Fibroblast of mammary gland (primary cell): ENCODE data around the gene KRT27.

Source experiments
- DNase-seq: peaks from one replicate; pipeline ENCODE4 v3.0.0-alpha.2; 2010; ENCODE audit warnings: low read depth
- H3K4me3 ChIP-seq: 2 replicates; pipeline ENCODE4 v1.5.1; 2011; ENCODE audit warnings: low read depth, mild to moderate bottlenecking, low read length, moderate library complexity; ENCODE audit not compliant: control insufficient read depth
- CTCF ChIP-seq: conservative IDR thresholded peaks from 2 replicates; pipeline ENCODE4 v1.5.1; 2011; ENCODE audit warnings: low read depth, low read length, inconsistent platforms; ENCODE audit not compliant: control insufficient read depth, insufficient read depth

KRT27 gene

GRCh38 chr17:40796846-40797245 is 14.5 kb upstream of the KRT27 start:
- no peak for TF ChIP-seq CTCF
- DNase-seq = no peak
- H3K4me3 ChIP-seq = no peak overlapping the region

DNA sequence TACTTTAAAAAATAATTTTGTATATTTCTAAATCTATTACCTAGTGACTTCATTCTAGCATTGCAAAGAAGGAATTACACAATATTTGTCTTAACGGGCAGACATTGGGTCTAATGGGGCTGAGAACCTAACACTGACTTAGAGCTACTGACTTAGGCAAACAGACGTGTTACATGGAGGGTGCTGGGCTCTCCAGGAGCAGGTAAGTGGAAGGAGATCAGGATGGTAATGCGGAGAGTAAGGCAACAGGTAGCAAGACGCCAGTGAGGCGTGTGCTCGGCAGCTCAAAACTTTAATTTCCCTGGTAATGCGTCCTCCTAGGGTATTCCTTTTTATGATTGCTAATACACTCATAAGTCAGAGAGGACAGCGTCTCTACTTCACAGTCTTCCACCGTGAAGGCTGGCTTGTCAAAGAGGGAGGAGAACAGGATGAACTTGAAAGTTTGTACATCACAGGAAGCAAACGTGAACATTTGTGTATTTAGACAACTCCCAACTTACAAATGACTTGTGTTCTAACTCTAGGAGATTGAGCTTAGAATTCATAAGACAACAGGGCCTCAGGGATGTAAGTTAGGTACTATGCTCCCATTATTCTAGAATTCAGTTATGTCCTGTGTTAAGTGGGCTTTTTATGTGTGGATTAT is 12.8 kb upstream of the KRT27 start:
- no peak for DNase-seq
- TF ChIP-seq CTCF = no peak
- no peak overlapping the region for H3K4me3 ChIP-seq

GRCh38 chr17:40794466-40794865 is 12.1 kb upstream of the KRT27 start:
- no peak for TF ChIP-seq CTCF
- H3K4me3 ChIP-seq = no peak overlapping the region
- DNase-seq = no peak

GRCh38 chr17:40793832-40794231 is 11.5 kb upstream of the KRT27 start:
- no peak for TF ChIP-seq CTCF
- DNase-seq = no peak
- no peak overlapping the region for H3K4me3 ChIP-seq

DNA sequence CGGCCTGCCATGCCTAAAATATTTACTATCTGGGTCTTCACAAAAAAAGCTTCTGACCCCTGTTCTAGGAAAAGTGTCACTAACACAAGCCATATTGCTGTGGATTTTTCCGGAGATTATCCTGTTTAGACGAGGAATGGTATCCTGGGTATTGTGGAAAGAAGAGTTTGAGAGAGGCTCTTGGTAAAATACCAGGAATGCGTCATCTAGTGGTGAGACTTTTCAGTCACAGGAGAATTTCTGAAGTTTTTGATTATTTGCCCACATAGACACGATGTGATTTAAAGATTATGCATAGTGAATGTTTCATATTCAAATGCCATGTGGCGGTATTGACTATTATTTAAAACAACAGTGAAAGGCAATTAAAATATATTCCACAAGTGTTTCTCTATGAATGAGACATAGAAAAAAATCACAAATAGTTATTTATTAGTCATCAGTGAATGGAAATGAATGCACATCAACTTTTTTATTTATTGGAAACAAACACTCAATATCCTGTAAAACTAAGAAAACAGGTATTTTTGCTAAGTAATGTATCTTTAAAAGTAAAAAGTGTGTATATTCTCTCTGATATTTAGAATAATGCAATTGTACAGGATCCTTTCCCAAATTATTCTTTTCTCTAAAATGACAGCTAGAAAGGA is 9.6 kb upstream of the KRT27 start:
- peak; percentile 62 for DNase-seq
- peak; percentile 77 for TF ChIP-seq CTCF
- no peak overlapping the region for H3K4me3 ChIP-seq

- TF ChIP-seq CTCF = no peak
- no peak overlapping the region for H3K4me3 ChIP-seq
- no peak for DNase-seq
These were observed 8.8 kb upstream of the KRT27 start for GRCh38 chr17:40791111-40791510.
